ENCODE measurements around the gene GMDS. TPM values are rescaled to one million over a fixed set of nuclear protein-coding genes. Genes with fewer than 3 reads are reported as not detected.
"Not testable (repeated sequence)": the region's sequence is repeated elsewhere in the genome, so short reads cannot be mapped to it uniquely, and the experiment has no call there.

Gene GMDS
- total RNA-seq, 1 donor = 23.2 TPM

GRCh38 chr6:1759870-1760269, 485.5 kb downstream of the GMDS start:
- H3K79me2 ChIP-seq (ENCODE audit: insufficient read depth, low read length) = no peaks in the 10 kb centered on the region
- H3K27ac ChIP-seq (ENCODE audit: low read depth, low read length) = no peak overlapping the region
- H3K4me2 ChIP-seq (ENCODE audit: insufficient read depth, low read length) = no peak overlapping the region
- H3K36me3 ChIP-seq (ENCODE audit: insufficient read depth, low read length) = no peaks in the 10 kb centered on the region
- H3K4me3 ChIP-seq (ENCODE audit: insufficient read depth, low read length) = no peak overlapping the region
- H2AFZ ChIP-seq (ENCODE audit: low read length) = no peak overlapping the region
- no peaks in the 10 kb centered on the region for H3K4me1 ChIP-seq (ENCODE audit: insufficient read depth, low read length)
- H3K9me3 ChIP-seq (ENCODE audit: low read depth, low read length) = no peaks in the 10 kb centered on the region
- H4K20me1 ChIP-seq (ENCODE audit: insufficient read depth, low read length) = no peaks in the 10 kb centered on the region
- no peak for DNase-seq (ENCODE audit: insufficient read length, low spot score, missing footprints)
- no peaks in the 10 kb centered on the region for H3K27me3 ChIP-seq (ENCODE audit: insufficient read depth, low read length)
- no peak for TF ChIP-seq CTCF (IDR thresholded peaks at IDR 0.05; ENCODE audit: extremely low read depth, low read depth, low read length)

DNA sequence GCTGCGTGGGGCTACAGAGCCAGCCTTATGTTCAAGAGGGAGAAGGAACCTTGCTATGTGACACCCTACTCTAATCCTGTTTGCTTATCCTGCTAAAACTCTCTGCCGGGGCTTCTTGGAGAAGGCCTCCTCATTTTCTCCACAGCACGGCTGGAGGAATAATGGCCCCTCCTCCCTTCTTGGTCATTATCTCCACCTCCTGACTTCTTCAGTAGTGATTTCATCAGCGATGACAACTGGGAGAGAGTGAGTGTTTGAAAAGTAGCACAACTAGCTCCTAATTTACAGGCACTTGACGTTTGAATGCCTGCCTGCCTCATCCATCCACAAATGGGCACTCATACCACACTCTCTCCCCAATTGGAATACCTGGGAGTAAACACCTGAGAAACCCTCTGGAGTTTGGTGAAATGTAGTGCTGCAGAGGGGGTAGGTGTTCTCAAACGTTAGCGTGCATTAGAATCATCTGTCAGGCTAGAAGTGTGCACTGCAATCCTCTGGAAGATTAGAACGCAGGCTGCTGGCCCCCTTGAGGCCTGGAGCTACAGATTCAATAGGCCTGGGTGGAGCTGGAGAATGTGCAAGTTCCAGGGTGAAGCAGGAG, 487.2 kb downstream of the GMDS start:
- no peak for DNase-seq (ENCODE audit: insufficient read length, low spot score, missing footprints)
- H3K36me3 ChIP-seq (ENCODE audit: insufficient read depth, low read length) = no peaks in the 10 kb centered on the region
- H3K9me3 ChIP-seq (ENCODE audit: low read depth, low read length) = no peaks in the 10 kb centered on the region
- no peaks in the 10 kb centered on the region for H3K27me3 ChIP-seq (ENCODE audit: insufficient read depth, low read length)
- no peak for TF ChIP-seq CTCF (IDR thresholded peaks at IDR 0.05; ENCODE audit: extremely low read depth, low read depth, low read length)
- no peak overlapping the region for H2AFZ ChIP-seq (ENCODE audit: low read length)
- H4K20me1 ChIP-seq (ENCODE audit: insufficient read depth, low read length) = no peaks in the 10 kb centered on the region
- no peaks in the 10 kb centered on the region for H3K79me2 ChIP-seq (ENCODE audit: insufficient read depth, low read length)
- H3K27ac ChIP-seq (ENCODE audit: low read depth, low read length) = no peak overlapping the region
- H3K4me2 ChIP-seq (ENCODE audit: insufficient read depth, low read length) = no peak overlapping the region
- H3K4me1 ChIP-seq (ENCODE audit: insufficient read depth, low read length) = no peaks in the 10 kb centered on the region
- no peak overlapping the region for H3K4me3 ChIP-seq (ENCODE audit: insufficient read depth, low read length)

- H3K27ac ChIP-seq (ENCODE audit: low read depth, low read length) = no peak overlapping the region
- H3K36me3 ChIP-seq (ENCODE audit: insufficient read depth, low read length) = no peaks in the 10 kb centered on the region
- no peaks in the 10 kb centered on the region for H3K79me2 ChIP-seq (ENCODE audit: insufficient read depth, low read length)
- no peak for DNase-seq (ENCODE audit: insufficient read length, low spot score, missing footprints)
- TF ChIP-seq CTCF (IDR thresholded peaks at IDR 0.05; ENCODE audit: extremely low read depth, low read depth, low read length) = no peak
- no peaks in the 10 kb centered on the region for H4K20me1 ChIP-seq (ENCODE audit: insufficient read depth, low read length)
- H3K27me3 ChIP-seq (ENCODE audit: insufficient read depth, low read length) = no peaks in the 10 kb centered on the region
- no peak overlapping the region for H3K4me3 ChIP-seq (ENCODE audit: insufficient read depth, low read length)
- no peaks in the 10 kb centered on the region for H3K4me1 ChIP-seq (ENCODE audit: insufficient read depth, low read length)
- H2AFZ ChIP-seq (ENCODE audit: low read length) = no peak overlapping the region
- no peak overlapping the region for H3K4me2 ChIP-seq (ENCODE audit: insufficient read depth, low read length)
- no peaks in the 10 kb centered on the region for H3K9me3 ChIP-seq (ENCODE audit: low read depth, low read length)
These were observed 488.3 kb downstream of the GMDS start for GRCh38 chr6:1757131-1757530.

GRCh38 chr6:1756472-1757129, 488.8 kb downstream of the GMDS start:
- Histone ChIP-seq H3K4me2 (ENCODE audit: insufficient read depth, low read length) (no peak overlapping the region), H3K27ac (ENCODE audit: low read depth, low read length) (no peak overlapping the region), H3K4me3 (ENCODE audit: insufficient read depth, low read length) (no peak overlapping the region), H3K79me2 (ENCODE audit: insufficient read depth, low read length) (no peaks in the 10 kb centered on the region), H2AFZ (ENCODE audit: low read length) (no peak overlapping the region), H3K36me3 (ENCODE audit: insufficient read depth, low read length) (no peaks in the 10 kb centered on the region), H3K9me3 (ENCODE audit: low read depth, low read length) (no peaks in the 10 kb centered on the region), H4K20me1 (ENCODE audit: insufficient read depth, low read length) (no peaks in the 10 kb centered on the region), H3K4me1 (ENCODE audit: insufficient read depth, low read length) (no peaks in the 10 kb centered on the region), H3K27me3 (ENCODE audit: insufficient read depth, low read length) (no peaks in the 10 kb centered on the region)
- DNase-seq (ENCODE audit: insufficient read length, low spot score, missing footprints) = no peak
- TF ChIP-seq CTCF (IDR thresholded peaks at IDR 0.05; ENCODE audit: extremely low read depth, low read depth, low read length) = no peak

DNA sequence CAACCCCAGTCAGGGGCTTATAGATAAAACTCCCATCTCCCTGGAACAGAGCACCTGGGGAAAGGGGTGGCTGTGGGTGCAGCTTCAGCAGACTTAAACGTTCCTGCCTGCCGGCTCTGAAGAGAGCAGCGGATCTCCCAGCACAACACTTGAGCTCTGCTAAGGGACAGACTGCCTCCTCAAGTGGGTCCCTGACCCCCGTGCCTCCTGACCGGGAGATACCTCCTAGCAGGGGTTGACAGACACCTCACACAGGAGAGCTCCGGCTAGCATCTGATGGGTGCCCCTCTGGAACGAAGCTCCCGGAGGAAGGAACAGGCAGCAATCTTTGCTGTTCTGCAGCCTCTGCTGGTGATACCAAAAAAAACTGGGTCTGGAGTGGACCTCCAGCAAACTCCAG, 494.3 kb downstream of the GMDS start:
- not testable (repeated sequence) for H3K4me2 ChIP-seq (ENCODE audit: insufficient read depth, low read length); DNase-seq (ENCODE audit: insufficient read length, low spot score, missing footprints); H4K20me1 ChIP-seq (ENCODE audit: insufficient read depth, low read length)

More for the DNA sequence above, 494.3 kb downstream of the GMDS start:
- H3K4me1 ChIP-seq (ENCODE audit: insufficient read depth, low read length); H3K27ac ChIP-seq (ENCODE audit: low read depth, low read length); H3K79me2 ChIP-seq (ENCODE audit: insufficient read depth, low read length); H3K36me3 ChIP-seq (ENCODE audit: insufficient read depth, low read length); H2AFZ ChIP-seq (ENCODE audit: low read length); H3K9me3 ChIP-seq (ENCODE audit: low read depth, low read length); H3K4me3 ChIP-seq (ENCODE audit: insufficient read depth, low read length); H3K27me3 ChIP-seq (ENCODE audit: insufficient read depth, low read length): not testable (repeated sequence)
